ENCODE measurements around the gene GNB4. TPM values are rescaled to one million over a fixed set of nuclear protein-coding genes. Genes with fewer than 3 reads are reported as not detected.

Gene GNB4
- total RNA-seq, 1 experiment from 2014 or later, result 6.3 TPM

- no peaks in the 10 kb centered on the region for H3K9me2 ChIP-seq (replicated peaks; ENCODE audit: low read length)
- no peaks in the 10 kb centered on the region for H3K36me3 ChIP-seq (ENCODE audit: low read depth, low read length)
- H3K79me2 ChIP-seq (ENCODE audit: low read length), result no peaks in the 10 kb centered on the region
- H3K4me2 ChIP-seq (ENCODE audit: low read length), result no peak overlapping the region
- H3K27ac ChIP-seq (ENCODE audit: low read length), result no peak overlapping the region
- intact Hi-C loops (cut with micrococcal nuclease), result loop anchor here (5.0 kb wide), 1 partner anchor 108 kb away; the partner anchor contains the start of gene MFN1
- POLR2A ChIA-PET (ENCODE audit: unreplicated experiment), result no interaction called here
- no peak overlapping the region for H3K4me3 ChIP-seq (ENCODE audit: low read length)
- no TSS peak for BruUV-seq (replicated peaks)
- no peaks in the 10 kb centered on the region for H3K9me3 ChIP-seq (ENCODE audit: low read length)
- H2AFZ ChIP-seq (ENCODE audit: low read length), result no peak overlapping the region
- no peak overlapping the region for H3K9ac ChIP-seq (ENCODE audit: low read length)
- ATAC-seq, result no peak
- TF ChIP-seq EZH2 (IDR thresholded peaks at IDR 0.05; ENCODE audit: low read length, unreplicated experiment) (no peak), EZH2phosphoT487 (IDR thresholded peaks at IDR 0.05; ENCODE audit: borderline replicate concordance, low read length) (no peak), CTCF (conservative IDR thresholded peaks at IDR 0.05; ENCODE audit: low read depth, low read length) (no peak)
- peaks cover 64% of the 10 kb centered on the region for H3K27me3 ChIP-seq (ENCODE audit: low read length)
- peaks cover 5% of the 10 kb centered on the region for H3K4me1 ChIP-seq (ENCODE audit: insufficient read depth, low read length)
- no peaks in the 10 kb centered on the region for H3F3A ChIP-seq (ENCODE audit: low read length, unreplicated experiment)
- no peaks in the 10 kb centered on the region for H4K20me1 ChIP-seq (ENCODE audit: low read length)
- CTCF ChIA-PET, result no interaction called here
- DNase-seq, result no peak
Measured at GRCh38 chr3:179454887-179455286, 3.6 kb upstream of the GNB4 start.

- Histone ChIP-seq H3K36me3 (ENCODE audit: low read depth, low read length) (no peaks in the 10 kb centered on the region), H3F3A (ENCODE audit: low read length, unreplicated experiment) (no peaks in the 10 kb centered on the region), H3K79me2 (ENCODE audit: low read length) (no peaks in the 10 kb centered on the region), H3K9me2 (replicated peaks; ENCODE audit: low read length) (no peaks in the 10 kb centered on the region), H3K4me2 (ENCODE audit: low read length) (no peak overlapping the region), H3K27me3 (ENCODE audit: low read length) (peaks cover 60% of the 10 kb centered on the region), H3K4me3 (ENCODE audit: low read length) (no peak overlapping the region), H3K27ac (ENCODE audit: low read length) (no peak overlapping the region), H2AFZ (ENCODE audit: low read length) (no peak overlapping the region), H3K4me1 (ENCODE audit: insufficient read depth, low read length) (peaks cover 5% of the 10 kb centered on the region), H3K9me3 (ENCODE audit: low read length) (no peaks in the 10 kb centered on the region), H3K9ac (ENCODE audit: low read length) (no peak overlapping the region), H4K20me1 (ENCODE audit: low read length) (no peaks in the 10 kb centered on the region)
- no TSS peak for BruUV-seq (replicated peaks)
- intact Hi-C loops (cut with micrococcal nuclease), result loop anchor here (5.0 kb wide), 1 partner anchor 107 kb away; the partner anchor contains the start of gene MFN1
- ChIA-PET POLR2A (ENCODE audit: unreplicated experiment) (no interaction called here), CTCF (no interaction called here)
- DNase-seq, result no peak
- no peak for ATAC-seq
- no peak for TF ChIP-seq EZH2 (IDR thresholded peaks at IDR 0.05; ENCODE audit: low read length, unreplicated experiment)
Measured at GRCh38 chr3:179453967-179454366, 2.7 kb upstream of the GNB4 start.

- intact Hi-C loops (cut with micrococcal nuclease), result loop anchor here (5.0 kb wide), 1 partner anchor 106 kb away; the partner anchor contains the start of gene MFN1
- CTCF ChIA-PET, result no interaction called here
- TF ChIP-seq EZH2phosphoT487 (IDR thresholded peaks at IDR 0.05; ENCODE audit: borderline replicate concordance, low read length) (no peak), CTCF (conservative IDR thresholded peaks at IDR 0.05; ENCODE audit: low read depth, low read length) (no peak), EZH2 (IDR thresholded peaks at IDR 0.05; ENCODE audit: low read length, unreplicated experiment) (no peak)
- Histone ChIP-seq H3K9me2 (replicated peaks; ENCODE audit: low read length) (no peaks in the 10 kb centered on the region), H3K4me3 (ENCODE audit: low read length) (no peak overlapping the region), H3K36me3 (ENCODE audit: low read depth, low read length) (no peaks in the 10 kb centered on the region), H3K4me1 (ENCODE audit: insufficient read depth, low read length) (peaks cover 5% of the 10 kb centered on the region), H3K27ac (ENCODE audit: low read length) (no peak overlapping the region), H3K4me2 (ENCODE audit: low read length) (no peak overlapping the region), H3K9ac (ENCODE audit: low read length) (no peak overlapping the region), H3F3A (ENCODE audit: low read length, unreplicated experiment) (no peaks in the 10 kb centered on the region), H3K9me3 (ENCODE audit: low read length) (no peaks in the 10 kb centered on the region), H3K27me3 (ENCODE audit: low read length) (peaks cover 53% of the 10 kb centered on the region), H3K79me2 (ENCODE audit: low read length) (no peaks in the 10 kb centered on the region), H2AFZ (ENCODE audit: low read length) (no peak overlapping the region), H4K20me1 (ENCODE audit: low read length) (no peaks in the 10 kb centered on the region)
- no TSS peak for BruUV-seq (replicated peaks)
- POLR2A ChIA-PET (ENCODE audit: unreplicated experiment), result no interaction called here
- DNase-seq (no peak), ATAC-seq (no peak)
Measured at GRCh38 chr3:179452872-179453271, 1.6 kb upstream of the GNB4 start.
